Measurements from ENCODE around the gene ELOB. TPM values are rescaled to one million over a fixed set of nuclear protein-coding genes. Genes with fewer than 3 reads are reported as not detected.

ELOB gene
- total RNA-seq, 2 donors from 2014 or later = 218 to 224 TPM

DNA sequence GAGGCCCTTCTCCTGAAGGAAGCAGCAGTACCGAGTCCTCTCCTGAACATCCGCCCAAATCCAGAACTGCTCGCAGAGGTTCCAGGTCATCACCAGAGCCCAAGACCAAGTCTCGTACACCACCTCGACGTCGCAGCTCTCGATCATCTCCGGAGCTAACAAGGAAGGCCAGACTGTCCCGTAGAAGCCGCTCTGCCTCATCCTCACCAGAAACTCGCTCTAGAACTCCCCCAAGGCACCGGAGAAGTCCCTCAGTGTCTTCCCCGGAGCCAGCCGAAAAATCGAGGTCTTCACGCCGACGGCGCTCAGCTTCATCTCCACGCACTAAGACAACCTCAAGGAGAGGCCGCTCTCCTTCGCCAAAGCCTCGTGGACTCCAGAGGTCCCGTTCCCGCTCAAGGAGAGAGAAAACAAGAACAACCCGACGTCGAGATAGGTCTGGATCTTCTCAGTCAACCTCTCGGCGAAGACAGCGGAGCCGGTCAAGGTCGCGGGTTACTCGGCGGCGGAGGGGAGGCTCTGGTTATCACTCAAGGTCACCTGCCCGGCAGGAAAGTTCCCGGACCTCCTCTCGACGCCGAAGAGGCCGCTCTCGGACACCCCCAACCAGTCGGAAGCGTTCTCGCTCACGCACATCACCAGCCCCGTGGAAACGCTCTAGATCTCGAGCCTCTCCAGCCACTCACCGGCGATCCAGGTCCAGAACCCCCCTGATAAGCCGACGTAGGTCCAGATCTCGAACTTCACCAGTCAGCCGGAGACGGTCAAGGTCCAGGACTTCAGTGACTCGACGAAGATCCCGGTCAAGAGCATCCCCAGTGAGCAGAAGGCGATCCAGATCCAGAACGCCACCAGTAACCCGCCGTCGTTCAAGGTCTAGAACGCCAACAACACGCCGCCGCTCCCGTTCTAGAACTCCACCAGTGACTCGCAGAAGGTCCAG is 11.3 kb downstream of the ELOB start:
- no peak for DNase-seq (ENCODE audit: low spot score in 2 of 2)
- Mint-ChIP-seq H3K27ac (peak overlapping the region; percentile 43 to 94), H3K36me3 (peaks cover 55 to 67% of the 10 kb centered on the region in 2 donors), H3K9me3 (no peaks in the 10 kb centered on the region)
- ATAC-seq = no peak

DNA sequence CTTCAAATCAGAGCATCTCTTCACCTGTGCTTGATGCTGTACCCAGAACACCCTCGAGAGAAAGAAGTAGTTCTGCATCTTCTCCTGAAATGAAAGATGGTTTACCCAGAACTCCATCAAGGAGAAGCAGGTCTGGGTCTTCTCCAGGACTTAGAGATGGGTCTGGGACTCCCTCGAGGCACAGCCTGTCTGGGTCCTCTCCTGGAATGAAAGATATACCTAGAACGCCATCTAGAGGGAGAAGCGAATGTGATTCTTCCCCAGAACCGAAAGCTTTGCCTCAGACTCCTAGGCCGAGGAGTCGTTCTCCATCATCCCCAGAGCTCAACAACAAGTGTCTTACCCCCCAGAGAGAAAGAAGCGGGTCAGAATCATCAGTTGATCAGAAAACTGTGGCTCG is 12.4 kb downstream of the ELOB start:
- H3K27ac Mint-ChIP-seq = peak overlapping the region; percentile 43 to 94
- no peak for ATAC-seq
- no peaks in the 10 kb centered on the region for H3K9me3 Mint-ChIP-seq
- DNase-seq (ENCODE audit: low spot score in 2 of 2) = no peak
- H3K36me3 Mint-ChIP-seq = peaks cover 63 to 73% of the 10 kb centered on the region in 2 donors

DNA sequence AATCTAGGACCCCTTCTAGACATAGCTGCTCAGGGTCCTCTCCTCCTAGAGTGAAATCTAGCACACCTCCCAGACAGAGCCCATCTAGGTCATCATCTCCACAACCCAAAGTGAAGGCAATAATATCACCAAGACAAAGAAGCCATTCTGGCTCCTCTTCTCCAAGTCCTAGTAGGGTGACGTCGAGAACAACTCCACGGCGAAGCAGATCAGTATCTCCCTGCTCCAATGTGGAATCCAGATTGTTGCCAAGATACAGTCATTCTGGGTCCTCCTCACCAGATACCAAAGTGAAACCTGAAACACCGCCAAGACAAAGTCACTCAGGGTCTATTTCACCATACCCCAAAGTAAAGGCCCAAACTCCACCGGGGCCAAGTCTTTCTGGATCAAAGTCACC is 13.9 kb downstream of the ELOB start:
- H3K9me3 Mint-ChIP-seq = no peaks in the 10 kb centered on the region
- DNase-seq (ENCODE audit: low spot score in 2 of 2) (no peak), ATAC-seq (no peak)
- H3K36me3 Mint-ChIP-seq = peaks cover 73 to 81% of the 10 kb centered on the region in 2 donors
- peak overlapping the region in 1 of 2 donors; percentile 46 for H3K27ac Mint-ChIP-seq

DNA sequence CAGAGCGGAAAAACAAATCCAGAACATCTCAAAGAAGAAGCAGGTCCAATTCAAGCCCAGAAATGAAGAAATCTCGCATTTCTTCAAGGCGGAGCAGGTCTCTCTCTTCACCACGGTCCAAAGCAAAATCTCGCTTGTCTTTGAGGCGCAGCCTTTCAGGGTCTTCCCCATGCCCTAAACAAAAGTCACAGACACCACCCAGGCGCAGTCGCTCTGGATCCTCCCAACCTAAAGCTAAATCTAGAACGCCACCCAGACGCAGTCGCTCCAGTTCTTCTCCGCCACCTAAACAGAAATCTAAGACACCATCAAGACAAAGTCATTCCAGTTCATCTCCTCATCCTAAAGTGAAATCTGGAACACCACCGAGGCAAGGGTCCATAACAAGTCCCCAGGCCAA is 14.4 kb downstream of the ELOB start:
- ATAC-seq (no peak), DNase-seq (ENCODE audit: low spot score in 2 of 2) (no peak)
- peak overlapping the region in 1 of 2 donors; percentile 46 for H3K27ac Mint-ChIP-seq
- no peaks in the 10 kb centered on the region for H3K9me3 Mint-ChIP-seq
- peaks cover 72 to 86% of the 10 kb centered on the region in 2 donors for H3K36me3 Mint-ChIP-seq

DNA sequence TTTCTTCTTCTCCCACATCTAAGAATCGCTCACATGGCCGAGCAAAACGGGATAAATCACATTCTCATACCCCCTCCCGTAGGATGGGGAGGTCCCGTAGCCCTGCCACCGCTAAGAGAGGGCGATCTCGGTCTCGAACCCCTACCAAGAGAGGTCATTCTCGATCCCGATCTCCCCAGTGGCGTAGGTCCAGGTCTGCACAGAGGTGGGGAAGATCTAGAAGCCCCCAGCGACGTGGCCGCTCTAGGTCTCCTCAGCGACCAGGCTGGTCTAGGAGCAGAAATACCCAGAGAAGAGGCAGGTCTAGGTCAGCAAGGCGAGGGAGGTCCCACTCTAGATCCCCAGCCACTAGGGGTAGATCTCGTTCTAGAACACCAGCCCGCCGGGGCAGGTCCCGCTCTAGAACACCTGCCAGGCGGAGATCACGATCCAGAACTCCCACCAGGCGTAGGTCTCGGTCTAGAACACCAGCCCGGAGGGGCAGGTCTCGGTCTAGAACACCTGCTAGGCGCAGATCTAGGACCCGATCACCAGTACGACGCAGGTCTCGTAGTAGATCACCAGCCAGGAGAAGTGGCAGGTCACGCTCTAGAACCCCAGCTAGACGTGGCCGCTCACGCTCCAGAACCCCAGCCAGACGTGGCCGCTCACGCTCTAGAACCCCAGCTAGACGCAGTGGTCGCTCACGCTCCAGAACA is 15.0 kb downstream of the ELOB start:
- ATAC-seq = no peak
- no peak for DNase-seq (ENCODE audit: low spot score in 2 of 2)
- Mint-ChIP-seq H3K9me3 (no peaks in the 10 kb centered on the region), H3K27ac (peak overlapping the region in 1 of 2 donors; percentile 46), H3K36me3 (peaks cover 74 to 93% of the 10 kb centered on the region in 2 donors)

DNA sequence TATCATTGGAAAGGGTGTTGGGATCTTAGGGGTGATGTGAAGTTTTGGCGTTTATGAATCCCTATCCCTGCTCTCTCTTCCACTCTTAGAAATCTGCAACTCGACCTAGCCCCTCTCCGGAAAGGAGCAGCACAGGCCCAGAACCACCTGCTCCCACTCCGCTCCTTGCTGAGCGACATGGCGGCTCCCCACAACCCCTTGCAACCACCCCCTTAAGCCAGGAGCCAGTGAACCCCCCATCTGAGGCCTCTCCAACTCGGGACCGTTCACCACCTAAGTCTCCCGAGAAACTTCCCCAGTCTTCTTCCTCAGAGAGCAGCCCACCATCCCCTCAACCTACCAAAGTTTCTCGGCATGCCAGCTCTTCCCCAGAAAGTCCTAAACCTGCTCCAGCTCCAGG is 15.6 kb downstream of the ELOB start:
- no peak for ATAC-seq
- no peak overlapping the region for H3K27ac Mint-ChIP-seq

DNA sequence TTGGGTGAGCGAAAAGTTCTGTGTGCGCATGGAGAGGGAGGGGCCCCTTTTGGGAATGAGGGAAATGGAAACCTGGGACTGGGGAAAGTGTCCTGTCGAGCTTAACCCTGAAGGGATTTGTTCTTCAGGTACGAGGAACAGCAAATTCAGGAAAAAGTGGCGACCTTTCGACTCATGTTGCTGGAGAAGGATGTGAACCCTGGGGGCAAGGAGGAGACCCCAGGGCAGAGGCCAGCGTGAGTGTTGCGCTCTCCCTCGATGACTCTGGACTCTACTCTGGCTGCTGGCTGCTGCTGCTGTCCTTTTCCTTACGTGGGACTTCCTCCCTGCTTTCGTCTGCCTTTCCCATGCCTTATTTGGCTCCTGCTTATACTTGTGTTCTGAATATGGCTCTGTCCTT is 19.7 kb downstream of the ELOB start:
- Mint-ChIP-seq H3K27ac (peak overlapping the region; percentile 91 to 92), H3K36me3 (peaks cover 76 to 86% of the 10 kb centered on the region in 2 donors)
- no peak for ATAC-seq

More for the DNA sequence above, 15.6 kb downstream of the ELOB start:
- Mint-ChIP-seq H3K36me3 (peaks cover 74 to 94% of the 10 kb centered on the region in 2 donors), H3K9me3 (no peaks in the 10 kb centered on the region)
- no peak for DNase-seq (ENCODE audit: low spot score in 2 of 2)

DNA sequence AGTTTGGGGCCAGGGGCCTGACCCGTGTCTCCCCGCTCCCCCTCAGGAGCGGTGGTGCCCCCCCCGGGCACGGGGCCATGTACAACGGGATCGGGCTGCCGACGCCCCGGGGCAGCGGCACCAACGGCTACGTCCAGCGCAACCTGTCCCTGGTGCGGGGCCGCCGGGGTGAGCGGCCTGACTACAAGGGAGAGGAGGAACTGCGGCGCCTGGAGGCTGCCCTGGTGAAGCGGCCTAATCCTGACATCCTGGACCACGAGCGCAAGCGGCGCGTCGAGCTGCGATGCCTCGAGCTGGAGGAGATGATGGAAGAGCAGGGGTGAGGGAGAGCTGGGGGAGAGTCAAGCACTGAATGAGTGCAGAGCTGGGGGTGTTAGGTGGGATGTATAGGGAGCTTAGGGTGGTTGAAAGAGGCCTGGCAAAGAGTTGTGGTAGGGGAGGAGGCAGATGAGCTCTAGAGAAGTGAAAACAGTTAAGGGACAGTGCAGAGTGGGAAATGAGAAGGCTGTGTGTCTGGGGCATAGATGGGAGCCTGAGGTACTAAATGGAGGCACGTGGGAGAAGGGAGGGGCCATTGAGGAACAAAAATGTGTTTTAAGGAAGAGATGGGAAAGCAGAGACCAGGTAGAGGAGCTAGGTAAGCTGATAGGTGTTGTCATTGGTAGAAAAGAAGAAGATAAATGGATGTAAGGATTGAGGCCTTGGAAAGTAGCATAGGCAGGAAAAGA is 20.6 kb downstream of the ELOB start:
- ATAC-seq = no peak
- Mint-ChIP-seq H3K9me3 (no peaks in the 10 kb centered on the region), H3K27ac (peak overlapping the region; percentile 90 to 92), H3K36me3 (peaks cover 71 to 77% of the 10 kb centered on the region in 2 donors)
- no peak for DNase-seq (ENCODE audit: low spot score in 2 of 2)

More for the DNA sequence above, 19.7 kb downstream of the ELOB start:
- DNase-seq (ENCODE audit: low spot score in 2 of 2) = no peak
- no peaks in the 10 kb centered on the region for H3K9me3 Mint-ChIP-seq

DNA sequence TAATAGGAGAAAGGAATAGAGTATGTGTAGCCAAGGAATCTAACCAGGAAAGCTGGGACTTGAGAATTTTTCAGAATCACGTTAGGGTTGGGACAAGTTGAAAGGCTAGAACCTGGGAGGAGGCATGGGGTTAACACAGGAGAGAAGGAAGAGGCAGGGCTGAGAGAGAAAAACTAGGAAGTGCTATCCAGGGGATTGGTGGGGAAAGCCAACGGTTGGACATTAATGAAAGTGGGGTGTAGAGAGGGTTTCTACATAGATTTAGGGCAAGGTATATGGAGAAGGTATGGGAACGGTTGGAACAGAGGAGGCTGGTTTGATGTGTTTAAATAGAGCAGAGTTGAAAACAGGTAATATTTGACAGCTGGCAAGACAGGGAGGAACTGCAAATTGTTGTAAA is 21.9 kb downstream of the ELOB start:
- DNase-seq (ENCODE audit: low spot score in 2 of 2) (no peak), ATAC-seq (no peak)
- H3K36me3 Mint-ChIP-seq = peaks cover 66 to 70% of the 10 kb centered on the region in 2 donors
- peak overlapping the region; percentile 30 to 92 for H3K27ac Mint-ChIP-seq
- H3K9me3 Mint-ChIP-seq = no peaks in the 10 kb centered on the region

DNA sequence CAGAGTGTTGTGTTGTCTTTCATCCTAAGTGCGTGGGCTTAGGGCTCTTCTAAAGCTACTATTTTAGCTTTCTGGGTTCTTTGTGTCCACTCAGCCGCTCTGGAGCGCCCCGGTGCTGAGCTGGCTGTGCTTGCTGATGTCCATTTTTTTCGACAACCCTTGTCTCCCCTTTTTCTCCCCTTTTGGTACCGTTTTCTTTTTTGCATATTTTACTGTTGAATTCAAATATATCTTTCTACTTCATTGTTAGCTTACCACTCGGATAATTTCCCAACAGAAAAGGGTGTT is 23.4 kb downstream of the ELOB start:
- Mint-ChIP-seq H3K36me3 (peaks cover 54 to 64% of the 10 kb centered on the region in 2 donors), H3K27ac (peak overlapping the region; percentile 85 to 92), H3K9me3 (no peaks in the 10 kb centered on the region)
- DNase-seq (ENCODE audit: low spot score in 2 of 2) = no peak
- no peak for ATAC-seq

DNA sequence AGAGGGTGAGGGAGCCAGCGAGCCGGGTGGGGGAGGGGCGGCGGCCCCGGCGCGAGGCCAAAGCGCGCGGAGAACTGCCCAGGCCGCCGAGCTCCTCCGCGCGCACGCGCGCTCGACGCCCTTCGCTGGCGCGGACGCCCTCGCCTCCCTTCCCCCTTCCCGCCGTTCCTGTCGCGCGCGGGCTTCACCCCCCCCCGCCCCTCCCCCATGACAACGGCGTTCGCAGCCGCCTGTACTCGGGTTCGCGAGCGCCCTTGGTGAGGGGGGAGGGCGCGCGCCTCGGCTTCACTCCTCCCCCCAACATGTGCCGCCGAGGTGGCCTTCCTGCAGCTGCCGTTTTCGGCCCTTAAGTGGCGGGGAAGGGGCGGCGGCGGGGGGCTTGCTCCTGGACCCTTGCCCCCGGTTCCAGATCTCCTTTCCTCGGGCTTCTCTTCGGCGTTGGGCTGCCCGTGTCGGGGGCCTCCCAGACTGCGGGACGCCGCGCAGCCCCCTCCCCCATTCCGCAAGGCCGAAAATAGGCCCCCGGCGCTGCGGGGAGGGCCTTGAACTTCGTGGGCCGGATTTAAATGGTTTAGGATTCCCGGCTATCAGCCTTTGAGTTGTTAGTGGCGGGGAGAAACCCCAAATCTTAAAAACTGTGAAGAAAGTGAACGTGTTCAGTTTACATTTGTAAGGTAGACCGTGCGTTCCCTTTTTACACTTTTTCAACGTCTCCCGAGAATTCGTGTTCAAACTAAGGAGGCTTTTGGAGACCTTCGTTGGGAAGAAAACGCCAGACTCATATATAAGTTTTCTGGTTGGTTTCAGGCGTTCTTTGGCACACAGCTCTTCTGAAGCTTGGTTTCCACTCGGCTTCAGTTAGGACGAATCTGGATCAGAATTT is 24.0 kb downstream of the ELOB start:
- peak; percentile 46 to 55 for ATAC-seq
- peaks cover 51 to 58% of the 10 kb centered on the region in 2 donors for H3K36me3 Mint-ChIP-seq
- DNase-seq (ENCODE audit: low spot score in 2 of 2) = no peak
- no peaks in the 10 kb centered on the region for H3K9me3 Mint-ChIP-seq
- H3K27ac Mint-ChIP-seq = peak overlapping the region; percentile 85 to 92

DNA sequence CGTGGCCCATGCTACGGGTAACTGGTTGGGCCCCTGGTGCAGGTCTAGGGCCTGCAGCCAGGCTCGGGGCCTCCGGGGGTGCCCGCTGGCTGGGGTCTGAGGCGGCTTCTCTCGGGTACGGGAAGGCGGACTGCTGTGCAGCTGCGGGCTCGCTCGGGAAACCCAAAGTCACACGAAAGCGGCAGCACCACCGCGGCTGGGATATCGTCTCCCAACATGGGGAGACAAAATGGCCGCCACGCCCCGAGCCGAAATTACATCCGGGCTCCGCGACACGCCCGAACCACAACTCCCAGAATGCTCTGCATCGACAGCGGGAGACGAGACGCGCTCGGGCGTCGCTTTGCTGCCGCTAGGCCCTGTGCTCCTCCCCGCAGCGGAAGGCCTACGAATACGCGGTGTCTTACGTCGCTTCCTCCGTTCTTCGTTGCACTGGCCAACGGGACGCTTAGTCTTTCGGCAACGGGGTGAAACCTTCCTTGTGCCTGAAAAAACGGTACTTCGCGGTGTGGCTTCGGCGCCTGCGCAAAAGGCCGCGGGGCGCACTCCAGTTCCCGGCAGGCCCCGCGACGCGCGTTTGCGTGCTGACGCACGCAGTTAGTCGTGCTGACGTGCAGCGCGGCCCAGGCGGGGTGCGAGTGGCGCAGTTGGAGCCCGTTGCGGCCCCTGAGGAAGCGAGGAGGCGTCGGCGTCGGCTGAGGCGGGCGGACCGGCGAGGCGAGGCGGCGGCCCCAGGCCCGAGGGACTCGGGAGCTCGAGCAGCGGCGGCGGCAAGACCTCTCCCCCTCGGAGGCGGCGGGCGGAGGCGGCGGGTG is 24.8 kb downstream of the ELOB start, which contains the start of gene SRRM2:
Gene SRRM2 (plus strand): TSS at position 604 of the 815 bp plus-strand sequence. CDS start 3,727 bp downstream, outside the sequence.
- DNase-seq (ENCODE audit: low spot score in 2 of 2) = peak; percentile 90 to 98
- ATAC-seq = peak; percentile 90 to 94
- H3K9me3 Mint-ChIP-seq = no peaks in the 10 kb centered on the region
- peaks cover 44 to 50% of the 10 kb centered on the region in 2 donors for H3K36me3 Mint-ChIP-seq
- peak within 1 kb of the TSS; percentile 92 for H3K27ac Mint-ChIP-seq

DNA sequence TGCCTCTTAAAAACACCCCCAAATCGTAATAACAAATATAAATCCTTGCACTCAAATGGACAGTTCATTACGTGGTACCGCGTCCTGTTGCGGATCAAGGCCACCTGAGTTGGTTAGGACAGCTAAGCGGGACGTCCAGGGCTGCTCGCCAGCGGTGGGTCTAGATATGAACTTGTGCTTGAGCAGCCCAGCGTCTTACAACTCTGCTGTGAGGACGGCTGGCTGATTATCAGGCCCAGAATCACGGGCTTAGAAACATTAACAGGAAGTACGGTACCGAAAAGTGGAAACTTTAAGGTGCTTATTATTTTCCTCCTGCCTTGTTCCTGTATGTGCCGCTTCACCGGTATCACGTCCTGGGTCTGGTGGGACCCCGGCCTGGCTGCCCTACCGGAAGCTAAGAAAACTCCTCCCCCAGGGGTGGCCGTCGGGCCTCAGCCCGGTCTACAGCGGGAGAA is 25.5 kb downstream of the ELOB start:
- ATAC-seq = peak; percentile 40
- no peak for DNase-seq (ENCODE audit: low spot score in 2 of 2)
- Mint-ChIP-seq H3K27ac (peak overlapping the region; percentile 92), H3K9me3 (no peaks in the 10 kb centered on the region), H3K36me3 (peaks cover 39 to 44% of the 10 kb centered on the region in 2 donors)

DNA sequence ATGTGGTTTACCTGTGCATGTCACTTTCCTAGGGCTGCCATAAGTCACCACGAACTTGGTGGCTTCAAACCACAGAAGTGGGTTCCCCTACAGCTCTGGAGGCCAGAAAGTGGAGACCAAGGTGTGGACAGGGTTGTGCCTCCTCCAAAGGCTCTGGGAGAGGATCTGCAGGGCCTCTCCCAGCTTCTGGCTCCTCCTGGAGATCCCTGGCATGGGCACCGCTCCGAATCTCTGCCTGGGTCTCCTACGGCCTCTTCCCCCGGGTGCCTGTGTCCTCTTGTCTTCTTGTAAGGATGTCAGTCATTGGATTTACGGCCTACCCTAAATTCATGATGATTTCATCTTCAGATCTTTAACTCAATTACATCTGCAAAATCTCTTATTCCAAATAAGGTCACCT is 27.1 kb downstream of the ELOB start:
- no peak for DNase-seq (ENCODE audit: low spot score in 2 of 2)
- H3K27ac Mint-ChIP-seq = peak overlapping the region in 1 of 2 donors; percentile 92
- peaks cover 26 to 33% of the 10 kb centered on the region in 2 donors for H3K36me3 Mint-ChIP-seq
- no peak for ATAC-seq
- H3K9me3 Mint-ChIP-seq = no peaks in the 10 kb centered on the region

DNA sequence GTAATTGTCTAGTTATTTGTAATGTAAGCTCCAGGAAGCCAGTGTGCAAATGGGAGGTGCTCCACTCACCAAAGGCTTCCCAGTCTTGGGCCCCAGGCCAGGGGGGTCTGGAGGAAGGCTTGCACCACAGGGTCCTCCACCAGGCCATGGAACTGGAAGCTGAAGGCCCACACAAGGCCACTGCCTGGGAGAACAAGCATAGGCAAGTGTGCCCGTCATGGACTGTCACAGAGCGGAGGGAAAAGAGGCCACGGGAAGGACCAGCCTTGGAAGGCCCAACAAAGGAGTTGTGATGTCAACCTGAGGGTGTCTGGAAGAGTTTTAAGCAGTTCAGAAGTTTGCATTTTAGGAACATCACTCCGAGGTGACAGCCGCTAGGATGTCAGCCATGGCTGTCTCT is 27.6 kb downstream of the ELOB start:
- Mint-ChIP-seq H3K36me3 (peaks cover 21 to 29% of the 10 kb centered on the region in 2 donors), H3K27ac (peak overlapping the region in 1 of 2 donors; percentile 65), H3K9me3 (no peaks in the 10 kb centered on the region)
- DNase-seq (ENCODE audit: low spot score in 2 of 2) (no peak), ATAC-seq (no peak)

Measured in activated naive CD4-positive, alpha-beta T cell treated with anti-CD3 and anti-CD28 coated beads, Interleukin-2, amount 50 U/mL, for 72 hours (primary cell).